ENCODE results near the gene CELF2.
A peak's percentile ranks its signal among the peaks of the same experiment; 100 is the strongest.

Gene CELF2

GRCh38 chr10:11145495-11145855, 127.8 kb downstream of the CELF2 start:
- H3K9me2 ChIP-seq (replicated peaks; ENCODE audit: insufficient read depth, low read length): no peaks in the 10 kb centered on the region
- H3K4me3 ChIP-seq (ENCODE audit: insufficient read depth, low read length, poor library complexity, severe bottlenecking): peak overlapping the region; percentile 12
- H3K9me3 ChIP-seq (ENCODE audit: insufficient read depth, low read length): no peaks in the 10 kb centered on the region
- no peaks in the 10 kb centered on the region for H3K27me3 ChIP-seq (ENCODE audit: low read length)
- H4K20me1 ChIP-seq (ENCODE audit: low read depth, low read length): no peaks in the 10 kb centered on the region
- H3F3A ChIP-seq (ENCODE audit: insufficient read depth): peaks cover 5% of the 10 kb centered on the region; the same call in 1 of the 2 replicates
- peak overlapping the region; percentile 98 for H2AFZ ChIP-seq (ENCODE audit: low read depth, low read length, severe bottlenecking)
- no peaks in the 10 kb centered on the region for H3K36me3 ChIP-seq (ENCODE audit: low read length)
- no peak for TF ChIP-seq CTCF (IDR thresholded peaks at IDR 0.05; ENCODE audit: insufficient read depth, low read length, poor library complexity, severe bottlenecking)
- no peak for TF ChIP-seq EZH2phosphoT487 (conservative IDR thresholded peaks at IDR 0.05; ENCODE audit: low read length)
- no peaks in the 10 kb centered on the region for H3K79me2 ChIP-seq (ENCODE audit: insufficient read depth, low read length)
- H3K9ac ChIP-seq (ENCODE audit: low read length): peak overlapping the region; percentile 33
- peak overlapping the region; percentile 40 for H3K27ac ChIP-seq (ENCODE audit: low read depth, low read length)
- peak overlapping the region; percentile 57 for H3K4me2 ChIP-seq (ENCODE audit: low read depth, low read length, poor library complexity, severe bottlenecking)

GRCh38 chr10:11146402-11147171, 128.9 kb downstream of the CELF2 start:
- H3K9me3 ChIP-seq (ENCODE audit: insufficient read depth, low read length): no peaks in the 10 kb centered on the region
- peak overlapping the region; percentile 34 for H2AFZ ChIP-seq (ENCODE audit: low read depth, low read length, severe bottlenecking)
- H3K4me3 ChIP-seq (ENCODE audit: insufficient read depth, low read length, poor library complexity, severe bottlenecking): no peak overlapping the region
- no peak for TF ChIP-seq EZH2phosphoT487 (conservative IDR thresholded peaks at IDR 0.05; ENCODE audit: low read length)
- no peak for TF ChIP-seq CTCF (IDR thresholded peaks at IDR 0.05; ENCODE audit: insufficient read depth, low read length, poor library complexity, severe bottlenecking)
- H4K20me1 ChIP-seq (ENCODE audit: low read depth, low read length): no peaks in the 10 kb centered on the region
- H3K36me3 ChIP-seq (ENCODE audit: low read length): no peaks in the 10 kb centered on the region
- no peaks in the 10 kb centered on the region for H3K79me2 ChIP-seq (ENCODE audit: insufficient read depth, low read length)
- H3F3A ChIP-seq (ENCODE audit: insufficient read depth): peaks cover 5% of the 10 kb centered on the region; the same call in 1 of the 2 replicates
- no peaks in the 10 kb centered on the region for H3K9me2 ChIP-seq (replicated peaks; ENCODE audit: insufficient read depth, low read length)
- no peaks in the 10 kb centered on the region for H3K27me3 ChIP-seq (ENCODE audit: low read length)
- H3K27ac ChIP-seq (ENCODE audit: low read depth, low read length): no peak overlapping the region
- no peak overlapping the region for H3K4me2 ChIP-seq (ENCODE audit: low read depth, low read length, poor library complexity, severe bottlenecking)
- no peak overlapping the region for H3K9ac ChIP-seq (ENCODE audit: low read length)

GRCh38 chr10:11147722-11148121, 130.1 kb downstream of the CELF2 start:
- Histone ChIP-seq H4K20me1 (ENCODE audit: low read depth, low read length) (no peaks in the 10 kb centered on the region), H3F3A (ENCODE audit: insufficient read depth) (peaks cover 5% of the 10 kb centered on the region; the same call in 1 of the 2 replicates), H3K36me3 (ENCODE audit: low read length) (no peaks in the 10 kb centered on the region), H3K9me3 (ENCODE audit: insufficient read depth, low read length) (no peaks in the 10 kb centered on the region), H3K4me3 (ENCODE audit: insufficient read depth, low read length, poor library complexity, severe bottlenecking) (no peak overlapping the region), H2AFZ (ENCODE audit: low read depth, low read length, severe bottlenecking) (peak overlapping the region; percentile 34), H3K27ac (ENCODE audit: low read depth, low read length) (no peak overlapping the region), H3K4me2 (ENCODE audit: low read depth, low read length, poor library complexity, severe bottlenecking) (peak overlapping the region; percentile 22), H3K27me3 (ENCODE audit: low read length) (no peaks in the 10 kb centered on the region), H3K9me2 (replicated peaks; ENCODE audit: insufficient read depth, low read length) (no peaks in the 10 kb centered on the region), H3K9ac (ENCODE audit: low read length) (no peak overlapping the region), H3K79me2 (ENCODE audit: insufficient read depth, low read length) (no peaks in the 10 kb centered on the region)
- no peak for TF ChIP-seq EZH2phosphoT487 (conservative IDR thresholded peaks at IDR 0.05; ENCODE audit: low read length)
- TF ChIP-seq CTCF (IDR thresholded peaks at IDR 0.05; ENCODE audit: insufficient read depth, low read length, poor library complexity, severe bottlenecking): peak; percentile 20

Measured in SU-DHL-6 (cell line).